CD4-positive, alpha-beta T cell treated with Interferon gamma for 1 hour (primary cell): ENCODE data around the gene SHBG.

ENCODE experiments used
- DNase-seq: peaks from one replicate; pipeline ENCODE4 v3.0.0-alpha.2; 2020

The SHBG gene

DNA sequence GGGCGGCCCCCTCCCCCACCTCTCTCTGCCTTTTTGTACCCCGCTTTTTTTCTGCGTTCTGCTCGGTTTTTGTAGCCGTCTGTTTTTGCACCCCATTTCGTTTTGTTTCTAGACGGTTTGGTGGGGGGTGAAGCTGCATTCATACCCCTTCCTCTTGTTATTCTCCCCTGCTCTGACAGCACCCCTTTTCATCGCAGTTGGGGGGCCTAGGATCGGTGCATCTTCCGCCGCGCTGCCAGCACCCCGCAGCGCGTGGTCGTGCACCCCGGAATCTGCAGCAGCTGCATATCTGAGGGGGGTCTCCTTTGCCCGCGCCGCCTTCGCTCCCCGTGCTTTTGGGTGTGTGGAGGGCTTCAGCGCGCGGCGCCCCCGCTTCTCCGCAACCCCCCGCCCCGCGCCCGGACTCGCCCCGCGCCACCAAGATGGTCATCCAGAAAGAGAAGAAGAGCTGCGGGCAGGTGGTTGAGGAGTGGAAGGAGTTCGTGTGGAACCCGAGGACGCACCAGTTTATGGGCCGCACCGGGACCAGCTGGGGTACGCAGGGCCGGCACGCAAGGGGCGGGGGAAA is 21.2 kb downstream of the SHBG start:
- DNase-seq: no peak

GRCh38 chr17:7651665-7652387 is 21.9 kb downstream of the SHBG start:
- no peak for DNase-seq

DNA sequence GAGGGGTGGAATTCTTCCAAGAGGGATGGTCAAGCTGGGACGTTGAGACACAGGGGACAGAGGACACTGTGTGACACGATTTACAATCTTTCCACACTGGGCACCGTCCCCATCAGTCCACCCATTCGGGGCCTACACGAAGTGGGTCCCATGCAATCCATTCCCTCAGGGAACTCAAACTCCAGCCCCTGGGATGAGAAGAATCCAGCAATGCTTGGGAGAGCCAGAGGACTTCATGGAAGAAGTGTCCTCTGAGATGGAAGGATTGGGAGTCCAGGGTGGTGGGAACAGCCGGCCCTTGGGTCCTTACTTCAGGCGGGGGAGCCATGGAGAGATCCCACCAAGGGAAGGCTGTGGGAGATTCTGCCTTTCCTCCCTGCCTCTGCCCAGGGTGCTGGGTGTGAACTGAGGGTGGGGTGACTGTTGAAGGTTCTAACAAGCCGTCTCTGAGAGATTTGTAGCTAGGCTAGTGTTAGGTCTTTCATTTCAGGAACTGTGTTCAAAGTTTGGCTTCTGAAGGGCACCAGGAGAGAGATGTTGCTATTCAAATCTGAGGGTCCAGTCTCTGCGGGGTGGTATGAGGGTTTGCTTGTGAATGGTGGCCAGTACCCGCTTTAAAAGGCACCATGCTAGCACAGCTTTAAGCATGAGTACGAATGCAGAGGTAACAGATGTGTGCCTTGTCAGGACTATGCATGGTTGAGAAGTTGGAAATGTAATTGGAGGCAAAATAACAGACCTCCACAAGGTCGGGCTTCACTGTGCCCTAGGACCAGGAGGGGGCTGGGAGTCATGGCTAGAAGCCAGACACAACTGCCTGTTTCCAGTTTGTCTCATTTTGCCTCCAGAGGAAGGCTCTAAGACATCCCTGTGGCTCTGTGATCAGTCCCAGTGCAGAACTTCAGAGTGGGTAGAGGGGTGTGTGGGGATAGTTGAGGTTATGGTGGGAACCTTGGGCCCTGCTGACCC is 22.7 kb downstream of the SHBG start:
- no peak for DNase-seq

DNA sequence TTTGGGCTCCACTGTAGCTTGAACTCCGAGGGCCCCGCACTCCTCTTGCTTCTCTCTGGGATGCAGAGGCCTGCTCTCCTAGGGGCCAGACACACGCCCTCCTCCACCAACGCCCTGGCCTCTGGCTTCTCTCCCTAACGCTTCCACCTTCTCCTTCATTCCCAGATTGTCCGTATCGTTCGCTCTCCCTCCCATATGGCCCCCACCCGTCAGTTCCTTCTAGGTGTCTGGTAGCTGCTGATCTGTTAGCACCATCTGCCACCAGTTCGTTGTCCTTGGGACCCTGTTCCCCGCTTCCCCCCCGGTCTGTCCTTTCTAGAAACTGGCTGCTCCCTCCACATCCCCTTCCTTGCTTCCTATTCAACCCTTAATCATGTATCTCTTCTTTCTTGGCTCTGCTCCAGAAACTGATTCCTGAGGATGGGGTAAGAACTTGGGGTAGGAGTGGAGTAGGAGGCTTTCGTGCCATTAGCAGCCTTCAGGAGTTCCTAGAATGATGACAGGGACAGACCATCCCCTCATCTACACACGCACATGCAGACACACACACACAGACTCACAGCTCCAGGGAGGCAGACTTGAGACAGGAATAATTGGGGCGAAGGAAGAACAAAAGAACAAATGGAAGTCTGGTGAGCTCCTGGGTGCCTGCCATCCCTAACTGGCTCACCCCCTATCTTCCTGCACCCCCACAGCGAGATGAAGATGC is 25.1 kb downstream of the SHBG start:
- DNase-seq: no peak

- DNase-seq: no peak
Measured at GRCh38 chr17:7655541-7655840, 25.6 kb downstream of the SHBG start.

DNA sequence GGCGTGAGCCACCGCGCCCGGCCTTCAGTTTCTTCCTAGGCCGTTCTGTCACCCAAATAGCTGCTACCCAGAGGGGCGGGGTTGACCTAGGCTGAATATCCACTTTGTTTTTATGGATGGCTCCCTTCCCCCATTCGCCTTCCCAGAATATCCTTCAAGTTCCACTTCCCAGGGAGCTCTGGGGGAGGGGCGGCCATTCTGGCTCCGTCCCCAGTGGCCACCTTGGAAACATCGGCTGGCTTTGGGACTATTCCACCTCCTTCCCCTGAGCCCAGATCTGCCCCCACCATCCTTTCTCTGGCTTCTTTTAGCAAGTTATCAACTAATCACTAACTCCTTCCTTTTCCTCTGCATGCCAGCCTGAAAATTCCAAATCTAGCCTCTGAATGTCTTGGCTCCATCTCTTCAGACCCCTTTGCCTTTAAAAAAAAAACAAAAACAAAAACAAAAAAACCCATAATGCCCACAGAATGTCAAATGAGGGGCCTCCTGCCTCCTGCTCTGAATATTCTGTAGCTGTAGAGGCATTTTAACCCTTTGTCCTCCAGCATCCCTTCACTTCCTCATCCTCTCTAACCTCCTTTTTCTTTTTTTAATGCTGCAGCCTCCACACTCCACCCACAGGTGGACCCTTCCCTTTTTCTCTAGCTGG is 27.1 kb downstream of the SHBG start:
- DNase-seq: no peak

- no peak for DNase-seq
Measured at GRCh38 chr17:7667656-7668406, 37.9 kb downstream of the SHBG start.

DNA sequence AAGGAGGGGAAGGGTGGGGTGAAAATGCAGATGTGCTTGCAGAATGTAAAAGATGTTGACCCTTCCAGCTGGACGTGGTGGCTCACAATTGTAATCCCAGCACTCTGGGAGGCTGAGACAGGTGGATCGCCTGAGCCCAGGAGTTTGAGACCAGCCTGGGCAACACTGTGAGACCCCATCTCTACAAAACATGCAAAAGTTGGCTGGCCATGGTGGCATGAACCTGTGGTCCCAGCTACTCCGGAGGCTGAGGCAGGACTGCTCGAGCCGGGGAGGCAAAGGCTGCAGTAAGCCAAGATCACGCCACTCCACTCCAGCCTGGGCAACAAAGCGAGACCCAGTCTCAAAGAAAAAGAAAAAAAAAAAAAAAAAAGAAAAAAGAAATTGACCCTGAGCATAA is 38.5 kb downstream of the SHBG start:
- DNase-seq: no peak

DNA sequence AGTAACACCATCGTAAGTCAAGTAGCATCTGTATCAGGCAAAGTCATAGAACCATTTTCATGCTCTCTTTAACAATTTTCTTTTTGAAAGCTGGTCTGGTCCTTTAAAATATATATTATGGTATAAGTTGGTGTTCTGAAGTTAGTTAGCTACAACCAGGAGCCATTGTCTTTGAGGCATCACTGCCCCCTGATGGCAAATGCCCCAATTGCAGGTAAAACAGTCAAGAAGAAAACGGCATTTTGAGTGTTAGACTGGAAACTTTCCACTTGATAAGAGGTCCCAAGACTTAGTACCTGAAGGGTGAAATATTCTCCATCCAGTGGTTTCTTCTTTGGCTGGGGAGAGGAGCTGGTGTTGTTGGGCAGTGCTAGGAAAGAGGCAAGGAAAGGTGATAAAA is 43.3 kb downstream of the SHBG start:
- DNase-seq: peak; percentile 24

- DNase-seq: no peak
Measured at GRCh38 chr17:7674934-7675333, 45.0 kb downstream of the SHBG start.

GRCh38 chr17:7676533-7676932 is 46.6 kb downstream of the SHBG start:
- no peak for DNase-seq

DNA sequence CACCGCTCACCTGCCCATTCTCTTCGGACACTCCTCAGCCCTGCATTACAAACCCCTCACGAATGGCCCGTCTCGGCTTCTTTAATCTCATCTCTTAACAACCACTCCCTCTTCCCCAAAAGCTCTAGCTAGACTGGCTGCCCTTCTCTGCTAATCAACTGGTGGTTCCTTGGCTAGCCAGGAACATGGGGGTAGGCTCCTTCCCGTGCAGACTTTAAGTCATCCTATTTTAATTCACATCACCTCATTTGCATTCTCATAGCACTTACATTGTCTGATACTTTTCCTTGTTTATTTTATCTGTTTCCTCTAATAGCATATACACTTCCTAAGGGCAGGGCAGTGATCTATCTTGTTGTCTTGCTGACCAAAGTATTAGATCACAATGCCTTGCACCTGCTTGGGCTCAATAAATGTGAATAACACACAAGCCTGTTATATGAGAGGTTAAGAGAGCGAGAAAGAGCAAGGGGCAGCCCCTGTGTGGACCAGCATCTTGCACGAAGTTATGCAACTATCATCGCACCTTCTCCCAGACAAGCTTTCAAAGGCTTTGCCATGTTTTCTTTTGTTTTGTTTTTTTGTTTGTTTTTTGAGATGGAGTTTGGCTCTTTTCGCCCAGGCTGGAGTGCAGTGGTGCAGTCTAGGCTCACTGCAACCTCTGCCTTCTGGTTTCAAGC is 47.6 kb downstream of the SHBG start:
- DNase-seq: no peak
